Astrocyte (in vitro differentiated cells and primary cell): ENCODE results near the gene LINS1.

ENCODE experiments used
- EZH2 ChIP-seq: IDR thresholded peaks from 2 replicates; pipeline ENCODE4 v1.6.1; 2012; ENCODE audit warnings: mild to moderate bottlenecking, low read length, inconsistent platforms; ENCODE audit not compliant: insufficient read depth
- TF ChIP-seq, protein P1 (sequence below): IDR thresholded peaks from 2 replicates; pipeline ENCODE4 v1.5.1; 2011; ENCODE audit warnings: low read depth, mild to moderate bottlenecking, inconsistent platforms, low read length, moderate library complexity; ENCODE audit not compliant: insufficient read depth

GRCh38 chr15:100588638-100589242 lies 13.2 kb downstream of the LINS1 start:
- no peak for TF ChIP-seq EZH2
- TF ChIP-seq, protein P1, sequence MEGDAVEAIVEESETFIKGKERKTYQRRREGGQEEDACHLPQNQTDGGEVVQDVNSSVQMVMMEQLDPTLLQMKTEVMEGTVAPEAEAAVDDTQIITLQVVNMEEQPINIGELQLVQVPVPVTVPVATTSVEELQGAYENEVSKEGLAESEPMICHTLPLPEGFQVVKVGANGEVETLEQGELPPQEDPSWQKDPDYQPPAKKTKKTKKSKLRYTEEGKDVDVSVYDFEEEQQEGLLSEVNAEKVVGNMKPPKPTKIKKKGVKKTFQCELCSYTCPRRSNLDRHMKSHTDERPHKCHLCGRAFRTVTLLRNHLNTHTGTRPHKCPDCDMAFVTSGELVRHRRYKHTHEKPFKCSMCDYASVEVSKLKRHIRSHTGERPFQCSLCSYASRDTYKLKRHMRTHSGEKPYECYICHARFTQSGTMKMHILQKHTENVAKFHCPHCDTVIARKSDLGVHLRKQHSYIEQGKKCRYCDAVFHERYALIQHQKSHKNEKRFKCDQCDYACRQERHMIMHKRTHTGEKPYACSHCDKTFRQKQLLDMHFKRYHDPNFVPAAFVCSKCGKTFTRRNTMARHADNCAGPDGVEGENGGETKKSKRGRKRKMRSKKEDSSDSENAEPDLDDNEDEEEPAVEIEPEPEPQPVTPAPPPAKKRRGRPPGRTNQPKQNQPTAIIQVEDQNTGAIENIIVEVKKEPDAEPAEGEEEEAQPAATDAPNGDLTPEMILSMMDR = no peak
